Psoas muscle (tissue), 8 donors: ENCODE results near the gene PSMG1. TPM values are rescaled to one million over a fixed set of nuclear protein-coding genes. Genes with fewer than 3 reads are reported as not detected.

Experiments used
- ATAC-seq, 4 donors: fragments of 200-7000 bp; cut with Tn5 transposase; one replicate each; pipeline ENCODE4 v1.9.1; 2020; ENCODE audit warnings: moderate library complexity in 3 of 4, mild to moderate bottlenecking in 2 of 4
- DNase-seq, 2 donors: peaks; one replicate each; pipeline ENCODE4 v3.0.0-alpha.2; 2020
- H3K27ac ChIP-seq: fragments of 200-600 bp; one replicate; pipeline ENCODE4 v1.8.0; 2022
- H3K27me3 ChIP-seq, 3 donors: fragments of 200-600 bp in 1 of 3; one replicate each; pipeline versions ENCODE4 v1.6.1 to v1.8.0; 2013 to 2022; ENCODE audit warnings: low read length in 2 of 3, mild to moderate bottlenecking in 2 of 3, moderate library complexity in 1 of 3; ENCODE audit not compliant: insufficient read depth in 3 of 3
- H3K36me3 ChIP-seq, 2 donors: fragments of 200-600 bp in 1 of 2; one replicate each; pipeline versions ENCODE4 v1.6.1 to v1.8.0; 2013 to 2022; ENCODE audit warnings: low read depth in 1 of 2, mild to moderate bottlenecking in 1 of 2, moderate library complexity in 1 of 2; ENCODE audit not compliant: insufficient read depth in 1 of 2
- H3K4me1 ChIP-seq: fragments of 200-600 bp; one replicate; pipeline ENCODE4 v1.8.0; 2022
- H3K4me3 ChIP-seq: fragments of 200-600 bp; one replicate; pipeline ENCODE4 v1.8.0; 2022; ENCODE audit warnings: mild to moderate bottlenecking
- H3K9me3 ChIP-seq: fragments of 200-600 bp; one replicate; pipeline ENCODE4 v1.8.0; 2022
- CTCF ChIP-seq: fragments of 200-600 bp; IDR thresholded peaks from one replicate; pipeline ENCODE4 v1.8.0; 2022; ENCODE audit warnings: antibody characterized with exemption
- WGBS, 3 donors: extraction: QIAGEN DNeasy Blood & Tissue Kit; methylation state at CpG; one replicate each; pipeline versions ENCODE4 v1.1.6 to v1.1.7; 2013; 5-methylcytosine and 5-hydroxymethylcytosine counted together
- intact Hi-C, 2 donors: fragments of 100-400 bp; cut with DNase I; formaldehyde crosslinking; loops; one replicate each; pipeline versions ENCODE4 v1.11.0 to v1.14.2; 2022
- polyA plus RNA-seq, 3 donors: library from polyadenylated mRNA; stranded (reverse); fragments of 200-250 nt; gene quantifications; one replicate each; pipeline ENCODE4 v1.2.3, GENCODE V29; 2013
- total RNA-seq, 4 donors: library from RNA; stranded (reverse); fragmentation: NEBNext Ultra II Directional in 2 of 4; extraction: Animal tissue kit (Norgen Biotek cat#: 25700) in 2 of 4; gene quantifications; one replicate each; pipeline versions ENCODE4 v1.2.1 to v1.2.4, GENCODE V29; 2021 to 2023
- donor health status: healthy with polysubstance abuse.
- donor health status: DM: no; HTN: no; CAD: no; lungs with moderate emphysema.
- donor health status: Bipolar disorder and iron deficiency.
- donor health status: healthy.
- donor health status: DM: yes; HTN: yes; CAD: no.
- donor health status: DM: no; HTN: no; CAD: no.
- donor health status: DM: no; HTN: no; CAD: no.
- donor health status: DM: yes; HTN: yes; CAD: no.

PSMG1 gene
- total and polyA plus RNA-seq, 7 donors: 20.5 to 52.1 (median 44.0) TPM

DNA sequence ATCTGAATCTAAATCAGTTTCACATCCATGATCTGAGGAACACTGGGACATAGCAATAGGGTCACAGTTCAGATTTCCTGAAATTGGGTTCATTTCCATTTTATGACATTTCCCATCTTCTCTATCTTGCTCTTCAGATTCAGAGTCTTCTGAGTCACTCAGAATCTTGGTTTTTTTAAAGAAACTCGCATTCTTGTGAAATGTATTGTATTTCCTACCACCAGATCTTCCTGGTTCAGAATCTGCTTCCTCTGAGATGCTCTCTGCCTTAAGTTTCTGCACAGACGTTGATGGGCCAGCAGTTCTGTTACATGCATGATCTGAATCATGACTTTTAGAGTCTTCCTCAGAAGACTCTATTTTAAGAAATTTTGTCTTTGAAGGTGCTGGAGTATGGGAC, 15.5 kb upstream of the PSMG1 start:
- WGBS, 3 donors: 73 to 81% (median 76%) methylated on average over 2 of the region's 2 CpGs
- DNase-seq: no peak
- peaks cover 3% of the 10 kb centered on the region for H3K4me1 ChIP-seq
- H3K27me3 ChIP-seq: no peaks in the 10 kb centered on the region
- TF ChIP-seq CTCF: no peak
- no peak overlapping the region for H3K27ac ChIP-seq
- H3K36me3 ChIP-seq: peaks cover 15 to 99% of the 10 kb centered on the region in 2 donors
- H3K4me3 ChIP-seq: no peak overlapping the region
- intact Hi-C loops: no loop called here
- H3K9me3 ChIP-seq: no peaks in the 10 kb centered on the region
- no peak for ATAC-seq

DNA sequence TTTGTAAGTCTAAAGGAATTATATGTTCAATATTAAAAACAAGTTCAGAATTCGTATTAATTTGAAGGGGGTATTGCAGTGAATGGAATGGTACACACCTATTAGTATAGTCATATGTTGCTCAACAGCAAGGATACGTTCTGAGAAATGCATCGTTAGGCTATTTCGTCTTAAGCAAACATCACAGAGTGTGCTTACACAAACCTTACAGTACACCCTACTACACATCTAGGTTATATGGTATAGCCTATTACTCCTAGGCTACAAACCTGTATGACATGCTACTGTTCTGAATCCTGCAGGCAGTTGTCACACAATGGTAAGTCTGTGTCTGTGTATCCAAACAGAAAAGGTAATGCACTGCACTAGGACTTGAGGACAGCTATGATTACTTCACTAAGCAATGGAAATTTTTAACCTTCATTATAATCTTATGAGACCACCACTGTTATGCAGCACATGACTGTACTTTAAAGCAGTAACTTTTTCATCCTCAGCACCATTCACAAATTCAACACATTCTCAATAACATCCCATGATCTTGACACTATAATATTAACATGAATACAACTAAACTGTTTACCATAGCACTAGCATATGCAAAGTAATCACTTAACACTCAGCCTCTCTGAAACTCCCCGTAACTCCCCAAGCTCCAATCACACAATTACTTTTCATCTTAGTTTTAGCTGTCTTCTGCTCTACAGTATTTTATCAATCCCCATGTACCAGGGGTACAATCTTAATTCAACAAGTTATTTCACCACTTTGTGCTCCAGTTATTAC, 14.4 kb upstream of the PSMG1 start:
- no peak for ATAC-seq
- intact Hi-C loops: no loop called here
- Histone ChIP-seq H3K9me3 (no peaks in the 10 kb centered on the region), H3K27me3 (no peaks in the 10 kb centered on the region), H3K27ac (no peak overlapping the region), H3K36me3 (peaks cover 15 to 95% of the 10 kb centered on the region in 2 donors), H3K4me3 (no peak overlapping the region), H3K4me1 (peaks cover 3% of the 10 kb centered on the region)
- TF ChIP-seq CTCF: no peak
- DNase-seq: no peak
- 77 to 87% (median 85%) methylated on average over 5 of the region's 5 CpGs for WGBS, 3 donors

- 72 to 97% (median 77%) methylated on average over 1 of the region's 1 CpG for WGBS, 3 donors
- H3K27ac ChIP-seq: no peak overlapping the region
- no peak for DNase-seq
These were observed 13.6 kb upstream of the PSMG1 start for GRCh38 chr21:39196838-39197237.

GRCh38 chr21:39196310-39196709, 13.1 kb upstream of the PSMG1 start:
- DNase-seq: no peak
- no peaks in the 10 kb centered on the region for H3K27me3 ChIP-seq
- intact Hi-C loops: no loop called here
- no peak overlapping the region for H3K27ac ChIP-seq
- peaks cover 3% of the 10 kb centered on the region for H3K4me1 ChIP-seq
- no peak for TF ChIP-seq CTCF
- ATAC-seq: no peak
- 89 to 91% (median 90%) methylated on average over 7 of the region's 7 CpGs for WGBS, 3 donors
- peaks cover 15 to 88% of the 10 kb centered on the region in 2 donors for H3K36me3 ChIP-seq
- H3K9me3 ChIP-seq: no peaks in the 10 kb centered on the region
- H3K4me3 ChIP-seq: no peak overlapping the region

More at GRCh38 chr21:39196838-39197237, 13.6 kb upstream of the PSMG1 start:
- no peak for TF ChIP-seq CTCF
- intact Hi-C loops: no loop called here
- Histone ChIP-seq H3K4me3 (no peak overlapping the region), H3K36me3 (peaks cover 15 to 90% of the 10 kb centered on the region in 2 donors), H3K27me3 (no peaks in the 10 kb centered on the region), H3K9me3 (no peaks in the 10 kb centered on the region), H3K4me1 (peaks cover 3% of the 10 kb centered on the region)
- no peak for ATAC-seq
